DND-41 (cell line): ENCODE results near the gene CDK1.

Source experiments
- ATAC-seq: fragments of 200-7000 bp; cut with Tn5 transposase; 3 replicates; pipeline ENCODE4 v1.9.1; 2021; ENCODE audit warnings: low read depth; ENCODE audit not compliant: insufficient read depth
- DNase-seq: peaks from one replicate; pipeline ENCODE4 v3.0.0-alpha.2; 2020
- H2AFZ ChIP-seq: 2 replicates; pipeline ENCODE4 v1.6.0; 2012; ENCODE audit warnings: low read depth, low read length
- H3K27ac ChIP-seq: 2 replicates; pipeline ENCODE4 v1.5.1; 2012; ENCODE audit warnings: low read length, inconsistent platforms
- H3K27me3 ChIP-seq: fragments of 200-600 bp; sonication (generic); 2 replicates; pipeline ENCODE4 v1.6.0; 2012; ENCODE audit warnings: low read length, mild to moderate bottlenecking, inconsistent platforms; ENCODE audit not compliant: insufficient read depth, poor library complexity
- H3K36me3 ChIP-seq: 2 replicates; pipeline ENCODE4 v1.5.1; 2012; ENCODE audit warnings: low read length, inconsistent platforms; ENCODE audit not compliant: insufficient read depth
- H3K4me1 ChIP-seq: 2 replicates; pipeline ENCODE4 v1.5.1; 2012; ENCODE audit warnings: mild to moderate bottlenecking, low read length; ENCODE audit not compliant: insufficient read depth
- H3K4me2 ChIP-seq: 2 replicates; pipeline ENCODE4 v1.6.0; 2012; ENCODE audit warnings: mild to moderate bottlenecking, moderate library complexity, low read length, inconsistent platforms; ENCODE audit not compliant: insufficient read depth
- H3K4me3 ChIP-seq, 2 experiments: fragments of 200-600 bp in 1 of 2; shearing (Covaris generic) in 1 of 2; 2 replicates each; pipeline ENCODE4 v1.5.1; 2012 to 2016; ENCODE audit warnings: inconsistent platforms in 2 of 2, low read length in 2 of 2, mild to moderate bottlenecking in 2 of 2, low read depth in 1 of 2, moderate library complexity in 1 of 2
- H3K79me2 ChIP-seq: 2 replicates; pipeline ENCODE4 v1.6.0; 2012; ENCODE audit warnings: low read length, inconsistent platforms; ENCODE audit not compliant: insufficient read depth
- H3K9ac ChIP-seq: 2 replicates; pipeline ENCODE4 v1.6.0; 2012; ENCODE audit warnings: low read depth, mild to moderate bottlenecking, inconsistent platforms, low read length, moderate library complexity
- H3K9me3 ChIP-seq: 2 replicates; pipeline ENCODE4 v1.5.1; 2012; ENCODE audit warnings: low read length, moderate library complexity, mild to moderate bottlenecking, inconsistent platforms; ENCODE audit not compliant: insufficient read depth, severe bottlenecking
- H4K20me1 ChIP-seq: 2 replicates; pipeline ENCODE4 v1.6.0; 2012; ENCODE audit warnings: low read length; ENCODE audit not compliant: insufficient read depth
- EZH2 ChIP-seq: IDR thresholded peaks from 3 replicates; pipeline ENCODE4 v1.6.1; 2012; ENCODE audit warnings: borderline replicate concordance, low read depth, mild to moderate bottlenecking, moderate library complexity, low read length, inconsistent platforms; ENCODE audit not compliant: severe bottlenecking
- TF ChIP-seq, protein P1 (sequence below): IDR thresholded peaks from 2 replicates; pipeline ENCODE4 v1.5.1; 2012; ENCODE audit warnings: borderline replicate concordance, low read length, moderate library complexity, mild to moderate bottlenecking; ENCODE audit not compliant: poor library complexity, severe bottlenecking; ENCODE audit errors: extremely low read depth

The CDK1 gene

DNA sequence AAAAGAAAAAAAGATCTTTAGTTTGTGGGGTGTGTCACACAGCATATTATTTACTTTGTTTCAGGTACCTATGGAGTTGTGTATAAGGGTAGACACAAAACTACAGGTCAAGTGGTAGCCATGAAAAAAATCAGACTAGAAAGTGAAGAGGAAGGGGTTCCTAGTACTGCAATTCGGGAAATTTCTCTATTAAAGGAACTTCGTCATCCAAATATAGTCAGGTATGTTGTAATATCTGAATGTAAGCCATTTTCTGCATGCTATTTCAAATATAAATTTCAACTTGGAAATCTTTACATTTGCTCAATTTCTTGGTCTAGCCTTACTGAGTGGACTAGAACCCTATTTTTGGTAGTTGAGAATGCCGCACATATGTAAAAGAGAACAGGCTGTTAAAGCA is 6.4 kb downstream of the CDK1 start:
- Histone ChIP-seq H3K9ac (peak overlapping the region; percentile 22; the same call in 1 of the 2 replicates), H4K20me1 (peaks cover 80% of the 10 kb centered on the region), H3K4me3 (peak overlapping the region in 1 of 2 experiments; percentile 39; a peak in 1 of 4 replicates), H3K4me1 (peaks cover 96% of the 10 kb centered on the region), H3K79me2 (peaks cover 100% of the 10 kb centered on the region), H3K9me3 (no peaks in the 10 kb centered on the region), H2AFZ (no peak overlapping the region), H3K27me3 (no peaks in the 10 kb centered on the region), H3K4me2 (peak overlapping the region; percentile 87), H3K36me3 (peaks cover 95% of the 10 kb centered on the region), H3K27ac (no peak overlapping the region)
- DNase-seq (no peak), ATAC-seq (no peak)
- TF ChIP-seq EZH2, result no peak
- TF ChIP-seq, protein P1, sequence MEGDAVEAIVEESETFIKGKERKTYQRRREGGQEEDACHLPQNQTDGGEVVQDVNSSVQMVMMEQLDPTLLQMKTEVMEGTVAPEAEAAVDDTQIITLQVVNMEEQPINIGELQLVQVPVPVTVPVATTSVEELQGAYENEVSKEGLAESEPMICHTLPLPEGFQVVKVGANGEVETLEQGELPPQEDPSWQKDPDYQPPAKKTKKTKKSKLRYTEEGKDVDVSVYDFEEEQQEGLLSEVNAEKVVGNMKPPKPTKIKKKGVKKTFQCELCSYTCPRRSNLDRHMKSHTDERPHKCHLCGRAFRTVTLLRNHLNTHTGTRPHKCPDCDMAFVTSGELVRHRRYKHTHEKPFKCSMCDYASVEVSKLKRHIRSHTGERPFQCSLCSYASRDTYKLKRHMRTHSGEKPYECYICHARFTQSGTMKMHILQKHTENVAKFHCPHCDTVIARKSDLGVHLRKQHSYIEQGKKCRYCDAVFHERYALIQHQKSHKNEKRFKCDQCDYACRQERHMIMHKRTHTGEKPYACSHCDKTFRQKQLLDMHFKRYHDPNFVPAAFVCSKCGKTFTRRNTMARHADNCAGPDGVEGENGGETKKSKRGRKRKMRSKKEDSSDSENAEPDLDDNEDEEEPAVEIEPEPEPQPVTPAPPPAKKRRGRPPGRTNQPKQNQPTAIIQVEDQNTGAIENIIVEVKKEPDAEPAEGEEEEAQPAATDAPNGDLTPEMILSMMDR, result no peak

DNA sequence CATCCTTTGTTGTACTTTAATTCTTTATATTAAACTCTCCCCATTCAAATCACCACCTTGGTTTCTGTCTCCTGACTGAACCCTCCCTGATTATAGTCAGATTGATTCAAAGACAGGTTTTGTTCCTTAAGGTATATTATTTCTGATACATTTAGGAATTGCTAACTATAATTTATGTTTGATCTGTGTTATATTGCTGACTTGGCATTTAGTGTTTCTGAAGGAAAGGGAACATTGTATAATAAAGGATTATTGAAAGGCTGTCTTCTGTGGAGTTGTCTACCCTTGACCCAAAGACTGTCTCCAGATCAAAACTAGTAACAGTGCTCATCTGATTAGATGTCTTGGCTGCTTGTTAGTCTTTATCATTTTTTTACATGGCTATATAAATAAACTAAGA is 10.3 kb downstream of the CDK1 start:
- H3K4me1 ChIP-seq, result peaks cover 63% of the 10 kb centered on the region
- TF ChIP-seq EZH2, result no peak
- TF ChIP-seq, protein P1, result no peak
- peak overlapping the region; percentile 87; the same call in 1 of the 2 replicates for H3K4me2 ChIP-seq
- no peaks in the 10 kb centered on the region for H3K9me3 ChIP-seq
- no peak overlapping the region for H2AFZ ChIP-seq
- no peak overlapping the region for H3K4me3 ChIP-seq
- ATAC-seq (no peak), DNase-seq (no peak)
- H3K9ac ChIP-seq, result no peak overlapping the region
- H4K20me1 ChIP-seq, result peaks cover 83% of the 10 kb centered on the region
- peaks cover 100% of the 10 kb centered on the region for H3K36me3 ChIP-seq
- no peaks in the 10 kb centered on the region for H3K27me3 ChIP-seq
- no peak overlapping the region for H3K27ac ChIP-seq
- H3K79me2 ChIP-seq, result peaks cover 100% of the 10 kb centered on the region

DNA sequence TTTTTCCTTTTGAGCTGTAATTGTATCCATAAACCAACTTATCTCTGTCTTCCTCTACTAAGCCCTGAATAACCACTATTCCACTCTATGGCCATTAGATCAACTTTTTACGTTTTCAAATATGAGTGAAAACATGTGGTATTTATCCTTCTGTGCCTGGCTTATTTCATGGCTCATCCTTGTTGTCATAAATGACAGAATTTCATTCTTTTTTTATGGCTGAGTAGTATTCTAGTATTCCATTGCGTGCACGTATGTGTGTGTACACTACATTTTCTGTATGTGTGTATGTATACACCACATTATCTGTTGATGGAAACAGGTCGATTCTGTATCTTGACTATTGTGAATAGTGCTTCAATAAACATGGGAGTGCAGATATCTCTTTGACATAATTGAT is 11.1 kb downstream of the CDK1 start:
- no peak for ATAC-seq
- Histone ChIP-seq H3K79me2 (peaks cover 98% of the 10 kb centered on the region), H3K9ac (no peak overlapping the region), H3K27me3 (no peaks in the 10 kb centered on the region), H3K4me2 (peak overlapping the region; percentile 28; the same call in 1 of the 2 replicates), H3K9me3 (no peaks in the 10 kb centered on the region), H3K4me1 (peaks cover 55% of the 10 kb centered on the region), H3K36me3 (peaks cover 100% of the 10 kb centered on the region), H4K20me1 (peaks cover 76% of the 10 kb centered on the region), H3K4me3 (peak overlapping the region in 1 of 2 experiments; percentile 29; a peak in 1 of 4 replicates), H2AFZ (no peak overlapping the region), H3K27ac (no peak overlapping the region)
- TF ChIP-seq EZH2, result no peak
- TF ChIP-seq, protein P1, result no peak
- no peak for DNase-seq
